Liver (tissue), 9 donors: ENCODE data around the gene AIF1. TPM values are rescaled to one million over a fixed set of nuclear protein-coding genes. Genes with fewer than 3 reads are reported as not detected.

ENCODE experiments used
- DNase-seq: peaks from one replicate; pipeline ENCODE4 v3.0.0-alpha.2; 2017; ENCODE audit warnings: low spot score
- H3K27ac ChIP-seq, 2 donors: one replicate each; pipeline ENCODE4 v1.7.0; 2013; ENCODE audit warnings: inconsistent platforms in 2 of 2, low read length in 2 of 2, control low read depth in 1 of 2, low read depth in 1 of 2, mild to moderate bottlenecking in 1 of 2
- H3K27me3 ChIP-seq, 4 donors: one replicate each; pipeline versions ENCODE4 v1.6.1 to v1.7.0; 2013; ENCODE audit warnings: low read length in 3 of 4, inconsistent platforms in 1 of 4, mild to moderate bottlenecking in 1 of 4, moderate library complexity in 1 of 4; ENCODE audit not compliant: control insufficient read depth in 4 of 4, insufficient read depth in 4 of 4
- H3K36me3 ChIP-seq, 4 donors: one replicate each; pipeline versions ENCODE4 v1.6.1 to v1.7.0; 2013; ENCODE audit warnings: low read length in 3 of 4, mild to moderate bottlenecking in 3 of 4, low read depth in 1 of 4, moderate library complexity in 1 of 4; ENCODE audit not compliant: control insufficient read depth in 4 of 4, insufficient read depth in 3 of 4
- H3K4me1 ChIP-seq, 4 donors: one replicate each; pipeline versions ENCODE4 v1.6.1 to v1.7.0; 2013; ENCODE audit warnings: low read length in 3 of 4, mild to moderate bottlenecking in 3 of 4, moderate library complexity in 1 of 4; ENCODE audit not compliant: control insufficient read depth in 4 of 4, insufficient read depth in 4 of 4
- H3K4me3 ChIP-seq, 3 donors: one replicate each; pipeline versions ENCODE4 v1.6.1 to v1.7.0; 2013; ENCODE audit warnings: low read length in 3 of 3, control low read depth in 1 of 3, low read depth in 1 of 3, mild to moderate bottlenecking in 1 of 3
- H3K9ac ChIP-seq, 2 donors: one replicate each; pipeline ENCODE4 v1.7.0; 2013; ENCODE audit warnings: low read length in 2 of 2, mild to moderate bottlenecking in 2 of 2, moderate library complexity in 2 of 2, control low read depth in 1 of 2, low read depth in 1 of 2
- H3K9me3 ChIP-seq, 4 donors: one replicate each; pipeline versions ENCODE4 v1.6.1 to v1.7.0; 2013; ENCODE audit warnings: low read length in 3 of 4; ENCODE audit not compliant: control insufficient read depth in 4 of 4
- CTCF ChIP-seq: fragments of 150-350 bp; IDR thresholded peaks from 2 replicates; pipeline ENCODE4 v1.5.1; 2017; ENCODE audit warnings: improper control_type of control experiment, low read depth, low read length; ENCODE audit not compliant: missing input control
- EGR1 ChIP-seq, 2 donors: IDR thresholded peaks; 2 replicates each; pipeline ENCODE4 v1.6.1; 2016 to 2018; ENCODE audit warnings: antibody characterized with exemption in 2 of 2, low read depth in 2 of 2
- FOXA1 ChIP-seq: IDR thresholded peaks from 2 replicates; pipeline ENCODE4 v1.6.1; 2016; ENCODE audit warnings: antibody characterized with exemption
- FOXA2 ChIP-seq: IDR thresholded peaks from 2 replicates; pipeline ENCODE4 v1.6.1; 2016; ENCODE audit warnings: antibody characterized with exemption
- GABPA ChIP-seq, 2 donors: IDR thresholded peaks in 1 of 2; conservative IDR thresholded peaks in 1 of 2; 2 replicates each; pipeline ENCODE4 v1.6.1; 2016; ENCODE audit warnings: antibody characterized with exemption in 2 of 2, mild to moderate bottlenecking in 1 of 2, moderate library complexity in 1 of 2
- HNF4A ChIP-seq, 2 donors: conservative IDR thresholded peaks; 2 replicates each; pipeline ENCODE4 v1.6.1; 2016; ENCODE audit warnings: antibody characterized with exemption in 2 of 2, mild to moderate bottlenecking in 2 of 2
- HNF4G ChIP-seq: IDR thresholded peaks from 2 replicates; pipeline ENCODE4 v1.6.1; 2016; ENCODE audit warnings: antibody characterized with exemption
- JUND ChIP-seq, 2 donors: IDR thresholded peaks; 2 replicates each; pipeline ENCODE4 v1.6.1; 2016; ENCODE audit warnings: antibody characterized with exemption in 2 of 2
- MAX ChIP-seq: IDR thresholded peaks from 2 replicates; pipeline ENCODE4 v1.6.1; 2016; ENCODE audit warnings: antibody characterized with exemption
- NR2F2 ChIP-seq: IDR thresholded peaks from 2 replicates; pipeline ENCODE4 v1.6.1; 2016; ENCODE audit warnings: antibody characterized with exemption
- RAD21 ChIP-seq, 2 donors: IDR thresholded peaks; 2 replicates each; pipeline ENCODE4 v1.6.1; 2016; ENCODE audit warnings: antibody characterized with exemption in 2 of 2, mild to moderate bottlenecking in 2 of 2
- RXRA ChIP-seq, 2 donors: IDR thresholded peaks; 2 replicates each; pipeline ENCODE4 v1.6.1; 2017 to 2018; ENCODE audit warnings: antibody characterized with exemption in 2 of 2, mild to moderate bottlenecking in 1 of 2
- SP1 ChIP-seq: IDR thresholded peaks from 2 replicates; pipeline ENCODE4 v1.6.1; 2018; ENCODE audit warnings: antibody characterized with exemption, mild to moderate bottlenecking
- TAF1 ChIP-seq: conservative IDR thresholded peaks from 2 replicates; pipeline ENCODE4 v1.6.1; 2016; ENCODE audit warnings: antibody characterized with exemption, mild to moderate bottlenecking
- YY1 ChIP-seq: IDR thresholded peaks from 2 replicates; pipeline ENCODE4 v1.6.1; 2016; ENCODE audit warnings: antibody characterized with exemption, mild to moderate bottlenecking
- ZBTB33 ChIP-seq: IDR thresholded peaks from 2 replicates; pipeline ENCODE4 v1.6.1; 2016; ENCODE audit warnings: antibody characterized with exemption
- WGBS: extraction: QIAGEN DNeasy Blood & Tissue Kit; methylation state at CpG from one replicate; pipeline ENCODE4 v1.1.7; 2013; 5-methylcytosine and 5-hydroxymethylcytosine counted together
- polyA plus RNA-seq, 2 donors: library from polyadenylated mRNA; stranded (reverse) in 1 of 2; unstranded in 1 of 2; fragments of 200-250 nt in 1 of 2; fragments of >200 nt in 1 of 2; fragmentation: Nextera tagmentation in 1 of 2; extraction: Ambion mirVana in 1 of 2; gene quantifications; one replicate each; pipeline versions ENCODE4 v1.2.1 to v1.2.3, GENCODE V29; 2013 to 2015
- total RNA-seq, 2 donors: library from RNA; depleted of rRNA; stranded (reverse); fragments of >200 nt; gene quantifications; one replicate each; pipeline ENCODE4 v1.2.3, GENCODE V29; 2014
- TF ChIP-seq, protein P1 (sequence below): IDR thresholded peaks from 2 replicates; pipeline ENCODE4 v1.6.1; 2016; ENCODE audit warnings: antibody characterized with exemption, mild to moderate bottlenecking
- TF ChIP-seq, protein P2 (sequence below): IDR thresholded peaks from 2 replicates; pipeline ENCODE4 v1.6.1; 2016; ENCODE audit warnings: antibody characterized with exemption
- donor health status: healthy.
- donor health status: healthy.
- donor health status: healthy.
- donor health status: healthy.
- donor health status: healthy.

The AIF1 gene
- total and polyA plus RNA-seq, 4 donors: 12.2 to 46.8 (median 26.7) TPM

DNA sequence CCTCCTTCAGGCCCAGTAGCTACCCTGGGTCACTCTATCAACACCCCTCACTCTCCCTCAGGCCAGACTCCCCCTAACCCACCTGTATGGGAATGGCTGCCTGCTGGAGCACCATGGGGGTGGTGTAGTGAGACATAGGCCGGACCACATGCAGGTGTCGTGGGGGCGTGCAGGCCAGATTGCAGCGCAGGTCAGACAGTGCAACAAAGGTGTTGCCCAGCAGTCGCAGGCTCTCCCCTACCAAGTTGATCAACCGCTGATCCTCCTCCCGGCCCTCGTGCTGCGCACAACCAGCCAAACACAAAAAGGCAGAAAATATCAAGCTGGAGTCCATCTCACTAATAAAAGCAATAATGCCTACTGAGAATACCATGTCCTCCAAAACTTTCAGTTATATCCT lies 30.3 kb downstream of the AIF1 start:
- TF ChIP-seq FOXA1 (no peak), HNF4A (conservative IDR thresholded peaks at IDR 0.05) (no peak), TAF1 (no peak), ZBTB33 (no peak), FOXA2 (no peak), HNF4G (no peak), YY1 (no peak), JUND (IDR thresholded peaks at IDR 0.05) (no peak), CTCF (no peak), SP1 (no peak), EGR1 (IDR thresholded peaks at IDR 0.05; ENCODE audit: low read depth in 2 of 2) (no peak), GABPA (IDR thresholded peaks at IDR 0.05 in 1 of 2, conservative IDR thresholded peaks at IDR 0.05 in 1 of 2) (no peak)
- TF ChIP-seq, protein P1, sequence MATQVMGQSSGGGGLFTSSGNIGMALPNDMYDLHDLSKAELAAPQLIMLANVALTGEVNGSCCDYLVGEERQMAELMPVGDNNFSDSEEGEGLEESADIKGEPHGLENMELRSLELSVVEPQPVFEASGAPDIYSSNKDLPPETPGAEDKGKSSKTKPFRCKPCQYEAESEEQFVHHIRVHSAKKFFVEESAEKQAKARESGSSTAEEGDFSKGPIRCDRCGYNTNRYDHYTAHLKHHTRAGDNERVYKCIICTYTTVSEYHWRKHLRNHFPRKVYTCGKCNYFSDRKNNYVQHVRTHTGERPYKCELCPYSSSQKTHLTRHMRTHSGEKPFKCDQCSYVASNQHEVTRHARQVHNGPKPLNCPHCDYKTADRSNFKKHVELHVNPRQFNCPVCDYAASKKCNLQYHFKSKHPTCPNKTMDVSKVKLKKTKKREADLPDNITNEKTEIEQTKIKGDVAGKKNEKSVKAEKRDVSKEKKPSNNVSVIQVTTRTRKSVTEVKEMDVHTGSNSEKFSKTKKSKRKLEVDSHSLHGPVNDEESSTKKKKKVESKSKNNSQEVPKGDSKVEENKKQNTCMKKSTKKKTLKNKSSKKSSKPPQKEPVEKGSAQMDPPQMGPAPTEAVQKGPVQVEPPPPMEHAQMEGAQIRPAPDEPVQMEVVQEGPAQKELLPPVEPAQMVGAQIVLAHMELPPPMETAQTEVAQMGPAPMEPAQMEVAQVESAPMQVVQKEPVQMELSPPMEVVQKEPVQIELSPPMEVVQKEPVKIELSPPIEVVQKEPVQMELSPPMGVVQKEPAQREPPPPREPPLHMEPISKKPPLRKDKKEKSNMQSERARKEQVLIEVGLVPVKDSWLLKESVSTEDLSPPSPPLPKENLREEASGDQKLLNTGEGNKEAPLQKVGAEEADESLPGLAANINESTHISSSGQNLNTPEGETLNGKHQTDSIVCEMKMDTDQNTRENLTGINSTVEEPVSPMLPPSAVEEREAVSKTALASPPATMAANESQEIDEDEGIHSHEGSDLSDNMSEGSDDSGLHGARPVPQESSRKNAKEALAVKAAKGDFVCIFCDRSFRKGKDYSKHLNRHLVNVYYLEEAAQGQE: no peak
- TF ChIP-seq, protein P2, sequence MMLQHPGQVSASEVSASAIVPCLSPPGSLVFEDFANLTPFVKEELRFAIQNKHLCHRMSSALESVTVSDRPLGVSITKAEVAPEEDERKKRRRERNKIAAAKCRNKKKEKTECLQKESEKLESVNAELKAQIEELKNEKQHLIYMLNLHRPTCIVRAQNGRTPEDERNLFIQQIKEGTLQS: no peak
- WGBS: 98% methylated on average over 9 of the region's 9 CpGs

GRCh38 chr6:31651602-31652191 lies 36.7 kb downstream of the AIF1 start:
- Histone ChIP-seq H3K36me3 (peaks cover 15 to 25% (median 19%) of the 10 kb centered on the region in 4 donors), H3K4me3 (peak overlapping the region; percentile 67 to 93 (median 68)), H3K4me1 (peaks cover 0 to 51% (median 37%) of the 10 kb centered on the region in 4 donors), H3K27me3 (no peaks in the 10 kb centered on the region), H3K9me3 (no peaks in the 10 kb centered on the region), H3K27ac (peak overlapping the region; percentile 93 to 99), H3K9ac (peak overlapping the region; percentile 56 to 84)
- TF ChIP-seq SP1 (peak; percentile 34), RXRA (IDR thresholded peaks at IDR 0.05) (peak; percentile 71 to 82), HNF4G (no peak), RAD21 (IDR thresholded peaks at IDR 0.05) (peak in 1 of 2 donors; percentile 29), HNF4A (conservative IDR thresholded peaks at IDR 0.05) (peak in 1 of 2 donors; percentile 37), JUND (IDR thresholded peaks at IDR 0.05) (peak in 1 of 2 donors; percentile 34), NR2F2 (no peak), MAX (peak; percentile 36)
- TF ChIP-seq, protein P1: peak; percentile 43
- no peak for DNase-seq
- WGBS: 2% methylated on average over 29 of the region's 29 CpGs

More for the DNA sequence above, 30.3 kb downstream of the AIF1 start:
- H3K9ac ChIP-seq: no peak overlapping the region
- peaks cover 0 to 24% (median 18%) of the 10 kb centered on the region in 4 donors for H3K4me1 ChIP-seq
- H3K27ac ChIP-seq: no peak overlapping the region
- peaks cover 36 to 82% (median 65%) of the 10 kb centered on the region in 4 donors for H3K36me3 ChIP-seq
- no peaks in the 10 kb centered on the region for H3K9me3 ChIP-seq
- no peak for DNase-seq
- no peak overlapping the region for H3K4me3 ChIP-seq
- no peaks in the 10 kb centered on the region for H3K27me3 ChIP-seq
